Astrocyte of the spinal cord (primary cell): Measurements from ENCODE around the gene CAMK2N2.

Experiments used
- DNase-seq: peaks from one replicate; pipeline ENCODE4 v3.0.0; 2011; ENCODE audit warnings: low read depth, low spot score
- H3K4me3 ChIP-seq: 2 replicates; pipeline ENCODE4 v1.5.1; 2011; ENCODE audit warnings: low read depth, mild to moderate bottlenecking, low read length, moderate library complexity
- in situ Hi-C: cut with HindIII; loops from 2 replicates; pipeline ENCODE4 v1.10.0; 2017; ENCODE audit warnings: low sequenced_read_pairs
- TF ChIP-seq, protein P1 (sequence below): IDR thresholded peaks from 2 replicates; pipeline ENCODE4 v1.5.1; 2012; ENCODE audit warnings: low read depth, mild to moderate bottlenecking, low read length, inconsistent platforms

The CAMK2N2 gene

DNA sequence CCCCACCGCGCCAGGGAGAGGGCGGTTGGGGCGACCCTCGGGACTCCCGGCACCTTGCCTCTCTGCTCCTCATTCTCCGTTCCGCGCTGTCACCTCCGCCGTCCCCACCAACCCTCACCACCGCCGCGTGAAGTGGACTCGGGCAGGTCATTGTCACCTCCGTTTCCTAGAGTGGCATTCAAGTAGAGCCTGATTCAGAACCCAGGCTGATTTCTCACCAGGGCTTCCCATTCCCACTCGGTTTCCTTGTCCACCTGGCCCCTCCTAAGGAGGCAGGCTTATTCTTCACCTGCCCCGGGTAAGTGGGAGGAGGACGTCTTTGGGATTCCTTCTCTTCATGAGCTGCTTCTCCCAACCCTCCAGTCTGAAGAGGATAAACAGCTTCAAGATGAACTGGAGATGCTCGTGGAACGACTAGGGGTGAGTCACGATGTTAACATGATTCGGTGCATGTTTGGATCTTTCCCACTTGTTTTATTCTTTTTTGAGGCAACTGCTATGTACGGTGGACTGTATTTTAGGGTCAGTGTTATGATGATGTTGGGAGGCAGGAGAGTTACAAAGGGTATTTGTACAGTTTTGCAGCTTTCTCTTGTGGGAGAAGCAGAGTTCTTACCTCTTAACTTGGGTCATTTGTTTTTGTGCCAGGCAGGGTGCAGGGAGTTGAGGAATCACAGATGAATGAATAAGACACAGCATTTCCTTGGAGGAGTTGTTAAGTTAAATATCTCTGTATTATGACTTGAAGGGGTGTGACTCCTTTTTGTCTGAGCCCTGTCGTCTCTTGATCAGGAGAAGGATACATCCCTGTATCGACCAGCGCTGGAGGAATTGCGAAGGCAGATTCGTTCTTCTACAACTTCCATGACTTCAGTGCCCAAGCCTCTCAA, 38.4 kb upstream of the CAMK2N2 start:
- in situ Hi-C loops, result no loop called here
- H3K4me3 ChIP-seq, result peak overlapping the region; percentile 75
- DNase-seq, result peak; percentile 38
- TF ChIP-seq, protein P1, sequence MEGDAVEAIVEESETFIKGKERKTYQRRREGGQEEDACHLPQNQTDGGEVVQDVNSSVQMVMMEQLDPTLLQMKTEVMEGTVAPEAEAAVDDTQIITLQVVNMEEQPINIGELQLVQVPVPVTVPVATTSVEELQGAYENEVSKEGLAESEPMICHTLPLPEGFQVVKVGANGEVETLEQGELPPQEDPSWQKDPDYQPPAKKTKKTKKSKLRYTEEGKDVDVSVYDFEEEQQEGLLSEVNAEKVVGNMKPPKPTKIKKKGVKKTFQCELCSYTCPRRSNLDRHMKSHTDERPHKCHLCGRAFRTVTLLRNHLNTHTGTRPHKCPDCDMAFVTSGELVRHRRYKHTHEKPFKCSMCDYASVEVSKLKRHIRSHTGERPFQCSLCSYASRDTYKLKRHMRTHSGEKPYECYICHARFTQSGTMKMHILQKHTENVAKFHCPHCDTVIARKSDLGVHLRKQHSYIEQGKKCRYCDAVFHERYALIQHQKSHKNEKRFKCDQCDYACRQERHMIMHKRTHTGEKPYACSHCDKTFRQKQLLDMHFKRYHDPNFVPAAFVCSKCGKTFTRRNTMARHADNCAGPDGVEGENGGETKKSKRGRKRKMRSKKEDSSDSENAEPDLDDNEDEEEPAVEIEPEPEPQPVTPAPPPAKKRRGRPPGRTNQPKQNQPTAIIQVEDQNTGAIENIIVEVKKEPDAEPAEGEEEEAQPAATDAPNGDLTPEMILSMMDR, result no peak

DNA sequence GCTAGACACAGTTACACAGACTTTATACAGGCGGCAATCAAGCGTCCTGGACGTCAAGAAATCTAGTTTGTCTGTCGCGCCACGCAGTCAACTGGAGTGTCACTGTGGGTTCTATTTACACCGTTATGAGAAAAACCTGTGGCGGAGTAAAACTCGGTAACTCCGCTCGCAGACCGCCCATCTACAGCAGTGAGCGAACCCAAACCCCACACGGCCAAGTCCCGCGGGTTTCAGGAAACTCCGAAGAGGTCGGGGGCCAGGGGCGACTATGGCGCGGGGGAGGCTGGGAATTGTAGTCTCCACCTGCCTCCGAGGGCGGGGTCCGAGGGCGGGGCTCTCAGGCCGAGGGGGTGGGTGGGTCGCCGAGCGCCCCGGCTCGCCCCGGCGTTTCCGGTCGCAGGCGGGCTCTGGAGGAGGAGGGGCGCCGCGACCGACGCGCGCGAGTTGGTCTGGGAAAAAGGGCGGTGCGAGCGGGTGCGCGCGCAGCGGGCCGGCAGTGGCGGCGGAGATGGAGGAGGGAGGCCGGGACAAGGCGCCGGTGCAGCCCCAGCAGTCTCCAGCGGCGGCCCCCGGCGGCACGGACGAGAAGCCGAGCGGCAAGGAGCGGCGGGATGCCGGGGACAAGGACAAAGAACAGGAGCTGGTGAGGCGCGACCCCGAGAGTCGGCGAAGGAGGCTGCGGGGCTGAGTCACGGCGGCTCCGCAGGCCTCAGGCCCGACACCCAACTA, 37.6 kb upstream of the CAMK2N2 start, which contains the start of gene PSMD2:
TSS of gene PSMD2 (plus strand) at position 483 of the 729 bp plus-strand sequence. CDS start at position 509, 26 bp downstream.
- in situ Hi-C loops, result no loop called here
- H3K4me3 ChIP-seq, result peak within 1 kb of the TSS; percentile 75
- peak; percentile 97 for DNase-seq

DNA sequence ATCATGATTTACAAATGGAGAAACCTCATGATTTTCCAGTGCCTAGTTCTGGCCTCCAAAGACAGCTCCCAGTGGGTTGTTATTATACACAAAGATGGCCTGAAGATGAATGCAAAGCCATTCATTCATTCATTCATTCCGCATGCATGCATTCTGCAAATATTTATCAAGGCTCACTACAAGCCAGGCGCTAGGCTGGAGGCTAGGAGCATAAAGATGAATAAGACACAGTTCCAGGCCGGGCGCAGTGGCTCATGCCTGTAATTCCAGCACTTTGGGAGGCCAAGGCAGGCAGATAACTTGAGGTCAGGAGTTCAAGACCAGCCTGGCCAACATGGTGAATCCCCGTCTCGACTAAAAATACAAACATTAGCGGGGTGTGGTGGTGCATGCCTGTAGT, 35.3 kb upstream of the CAMK2N2 start:
- in situ Hi-C loops, result no loop called here
- no peak for DNase-seq
- no peak overlapping the region for H3K4me3 ChIP-seq
- TF ChIP-seq, protein P1, result no peak

More for the DNA sequence above, 37.6 kb upstream of the CAMK2N2 start, which contains the start of gene PSMD2:
- TF ChIP-seq, protein P1, result no peak

DNA sequence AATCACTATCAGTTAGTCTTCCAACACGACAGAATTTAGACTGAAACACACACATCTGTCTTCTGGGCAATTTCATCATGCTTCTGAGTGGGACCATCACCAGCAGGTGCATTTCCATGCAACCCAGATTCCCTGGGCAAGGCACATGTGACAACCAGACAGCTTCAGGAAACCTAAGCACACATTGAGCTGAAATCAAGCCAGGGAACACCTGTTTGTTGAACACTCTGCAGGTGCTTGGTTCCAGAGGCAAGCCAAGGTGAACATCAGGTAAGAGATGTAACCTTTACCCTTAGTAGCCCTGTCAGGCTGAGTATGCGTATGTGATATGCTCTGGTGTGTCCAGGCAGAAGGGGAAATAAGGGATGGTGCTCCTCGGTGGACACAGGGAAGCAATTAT, 34.4 kb upstream of the CAMK2N2 start:
- no peak for DNase-seq
- no peak overlapping the region for H3K4me3 ChIP-seq
- TF ChIP-seq, protein P1, result no peak
- in situ Hi-C loops, result no loop called here

DNA sequence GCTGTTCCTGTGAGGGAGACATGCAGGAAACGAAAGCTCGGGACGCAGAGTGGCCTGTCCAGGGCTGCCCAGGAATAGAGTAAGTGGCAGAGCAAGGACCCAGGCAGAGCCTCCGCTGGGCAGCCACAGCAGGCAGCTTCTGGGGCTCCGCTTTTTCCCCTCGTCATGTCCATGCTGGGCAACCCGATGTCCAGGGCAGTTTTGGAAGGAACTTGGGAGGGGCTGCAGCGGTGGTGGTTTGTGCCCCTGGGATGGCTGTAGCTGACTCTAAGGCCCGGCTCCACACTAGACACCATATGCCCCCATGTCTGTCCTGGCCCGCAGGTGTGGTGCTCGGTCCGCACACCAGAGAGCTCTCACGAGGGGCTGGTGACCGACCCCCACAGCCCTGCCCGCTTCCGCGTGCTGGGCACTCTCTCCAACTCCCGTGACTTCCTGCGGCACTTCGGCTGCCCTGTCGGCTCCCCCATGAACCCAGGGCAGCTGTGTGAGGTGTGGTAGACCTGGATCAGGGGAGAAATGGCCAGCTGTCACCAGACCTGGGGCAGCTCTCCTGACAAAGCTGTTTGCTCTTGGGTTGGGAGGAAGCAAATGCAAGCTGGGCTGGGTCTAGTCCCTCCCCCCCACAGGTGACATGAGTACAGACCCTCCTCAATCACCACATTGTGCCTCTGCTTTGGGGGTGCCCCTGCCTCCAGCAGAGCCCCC, 30.5 kb upstream of the CAMK2N2 start:
- in situ Hi-C loops, result no loop called here
- H3K4me3 ChIP-seq, result no peak overlapping the region
- TF ChIP-seq, protein P1, result no peak
- no peak for DNase-seq

DNA sequence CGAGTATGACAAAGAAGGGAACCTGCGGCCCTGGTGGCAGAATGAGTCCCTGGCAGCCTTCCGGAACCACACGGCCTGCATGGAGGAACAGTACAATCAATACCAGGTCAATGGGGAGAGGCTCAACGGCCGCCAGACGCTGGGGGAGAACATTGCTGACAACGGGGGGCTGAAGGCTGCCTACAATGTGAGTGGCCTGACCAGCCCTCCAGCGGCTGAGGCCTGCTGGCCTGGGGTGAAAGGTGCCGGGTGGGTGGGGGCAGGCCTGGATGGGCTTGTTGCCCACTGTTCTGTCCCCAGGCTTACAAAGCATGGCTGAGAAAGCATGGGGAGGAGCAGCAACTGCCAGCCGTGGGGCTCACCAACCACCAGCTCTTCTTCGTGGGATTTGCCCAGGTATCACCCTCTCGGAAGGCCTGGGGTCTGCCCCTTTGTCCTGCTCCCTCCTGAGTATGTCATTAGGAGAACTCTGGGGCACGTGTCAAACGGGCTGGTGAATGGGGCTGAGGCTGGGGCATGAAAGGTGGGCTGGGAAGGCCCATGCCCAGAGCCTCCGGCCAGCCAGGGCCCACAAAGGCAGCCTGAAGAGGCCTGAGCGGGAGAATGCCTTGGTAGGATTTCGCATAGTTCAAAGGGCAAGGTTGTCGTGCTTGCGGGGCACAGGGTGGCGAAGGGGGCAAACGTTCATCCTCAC, 29.8 kb upstream of the CAMK2N2 start:
- H3K4me3 ChIP-seq, result no peak overlapping the region
- DNase-seq, result no peak
- in situ Hi-C loops, result no loop called here
- TF ChIP-seq, protein P1, result no peak
